ENCODE measurements around the gene HARBI1.
"Not testable (repeated sequence)": the region's sequence is repeated elsewhere in the genome, so short reads cannot be mapped to it uniquely, and the experiment has no call there.

HARBI1 gene

DNA sequence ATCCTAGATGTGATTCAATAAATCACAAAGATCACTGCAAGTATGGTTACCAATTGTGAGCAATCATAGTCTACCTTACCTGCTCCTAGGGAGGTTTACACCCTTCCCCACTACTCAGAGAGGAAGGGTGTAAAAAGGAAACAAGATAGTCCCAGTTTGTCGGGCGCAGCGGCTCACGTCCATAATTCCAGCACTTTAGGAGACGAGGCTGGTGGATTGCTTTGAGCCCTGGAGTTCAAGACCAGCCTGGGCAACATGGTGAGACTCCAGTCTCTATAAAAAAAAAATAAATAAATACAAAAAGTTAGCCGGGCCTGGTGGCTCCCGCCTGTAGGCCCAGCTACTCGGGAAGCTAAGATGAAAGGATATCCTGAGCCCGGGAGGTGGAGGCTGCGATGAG lies 22.2 kb downstream of the HARBI1 start:
- DNase-seq: no peak

DNA sequence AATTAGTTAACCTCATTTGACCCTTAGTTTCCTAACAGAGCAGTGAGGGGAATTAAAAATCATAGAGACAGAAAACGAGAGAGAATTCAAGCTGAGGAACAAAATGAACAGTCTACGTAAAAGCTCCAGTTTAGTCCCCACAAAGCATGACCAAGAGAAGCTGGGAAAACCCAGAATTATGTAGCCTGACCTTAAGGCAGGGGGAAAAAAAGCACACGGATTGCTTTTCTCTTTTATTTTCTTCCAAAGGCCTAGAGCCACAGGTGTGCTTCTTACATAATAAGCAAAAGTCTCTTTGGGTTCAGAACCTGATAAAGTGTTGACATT lies 22.7 kb downstream of the HARBI1 start:
- no peak for DNase-seq

DNA sequence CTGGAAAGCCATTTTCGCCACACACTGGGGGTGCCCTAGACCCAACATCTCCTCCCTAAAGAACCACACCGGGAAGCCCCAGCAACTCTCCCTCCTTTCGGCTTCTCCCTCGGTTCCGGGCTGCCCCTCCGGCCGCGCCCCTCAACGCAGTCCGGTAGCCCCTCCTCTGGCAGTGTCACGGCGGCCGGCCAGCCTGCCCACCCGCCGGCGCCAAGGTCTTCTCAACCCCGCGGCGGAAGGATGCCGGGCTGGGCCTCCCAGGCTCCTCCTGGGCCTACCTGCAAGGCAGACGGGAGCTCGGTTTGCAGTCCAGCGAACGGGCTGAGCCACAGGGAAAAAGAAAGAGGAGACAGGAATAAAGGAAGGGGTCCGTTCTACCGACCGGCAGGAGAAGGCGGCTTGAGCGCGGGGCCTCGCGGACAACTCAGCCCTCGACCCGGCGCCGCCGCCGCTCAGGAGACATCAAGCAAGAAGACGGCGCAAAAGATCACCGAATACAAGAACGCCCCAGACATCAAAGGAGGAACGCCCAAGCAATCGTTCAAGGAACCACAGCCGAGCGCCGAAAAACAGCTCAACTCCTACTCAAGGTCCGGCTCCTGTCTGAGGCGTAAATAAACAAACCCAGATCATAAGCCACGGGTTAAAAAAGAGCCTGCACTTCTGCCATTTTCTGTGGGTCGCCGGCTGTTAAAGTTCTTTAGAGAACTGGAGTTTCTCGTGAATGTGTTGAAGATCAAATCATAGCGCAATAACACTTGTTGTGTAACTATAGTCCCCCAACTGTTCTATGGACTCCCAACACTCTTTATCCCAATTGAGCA lies 23.3 kb downstream of the HARBI1 start, which contains the start of gene AMBRA1:
AMBRA1 (minus strand) TSS at position 474 of the 824 bp plus-strand sequence. CDS start 45,643 bp downstream, outside the sequence.
- DNase-seq: peak; percentile 90

DNA sequence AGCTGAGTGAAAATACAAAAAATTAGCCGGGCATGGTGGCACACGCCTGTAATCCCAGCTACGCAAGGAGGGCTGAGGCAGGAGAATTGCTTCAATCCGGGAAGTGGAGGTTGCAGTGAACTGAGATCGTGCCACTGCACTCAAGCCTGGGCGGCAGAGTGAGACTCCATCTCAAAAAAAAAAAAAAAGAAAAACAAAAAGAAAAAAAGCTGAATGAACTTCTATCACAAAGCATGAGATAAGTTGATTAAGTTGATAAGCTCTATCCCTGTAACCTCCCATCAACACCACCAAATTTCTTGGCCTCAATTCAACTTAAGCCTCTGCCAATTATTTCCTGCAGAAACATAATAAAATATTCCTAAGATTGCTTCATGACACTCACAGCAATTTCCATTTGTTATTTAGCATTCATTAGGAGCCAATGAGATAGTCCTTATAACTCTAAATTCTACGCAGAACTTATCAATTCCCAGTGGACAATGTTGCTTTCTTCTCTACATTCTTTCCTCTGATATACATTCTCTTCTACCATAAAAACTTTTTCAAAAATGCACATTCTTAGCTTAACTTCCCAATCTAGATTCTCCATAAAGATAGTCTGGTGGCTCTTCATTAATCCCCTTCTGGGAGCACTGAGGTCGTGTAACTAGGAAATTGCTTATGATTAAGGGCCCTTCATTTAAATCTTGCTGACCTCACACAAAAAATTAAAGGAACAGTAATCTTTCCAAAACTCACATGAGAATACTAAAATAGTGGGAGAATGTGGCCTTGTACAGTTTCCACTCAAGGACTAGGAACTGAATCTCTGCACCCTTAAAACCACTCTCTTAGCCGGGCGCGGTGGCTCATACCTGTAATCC lies 26.1 kb downstream of the HARBI1 start:
- DNase-seq: no peak

DNA sequence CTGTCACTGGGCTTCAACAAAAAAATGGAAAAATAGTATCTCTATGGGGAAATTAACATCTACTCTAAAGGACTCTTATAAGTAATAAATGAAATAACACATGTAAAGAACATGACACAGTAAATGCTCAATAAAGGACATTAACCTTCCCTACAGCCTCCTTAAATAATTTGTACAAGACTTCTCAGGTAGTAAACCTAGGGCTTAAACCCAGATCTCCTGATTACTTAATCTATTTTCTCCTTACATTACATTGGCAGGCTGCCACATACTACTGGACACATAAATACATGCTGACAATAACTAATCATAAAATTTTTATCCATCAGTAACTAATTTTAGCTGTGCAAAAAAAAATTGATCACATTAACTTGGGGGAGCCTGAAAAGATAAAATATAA lies 28.1 kb downstream of the HARBI1 start:
- DNase-seq: no peak

DNA sequence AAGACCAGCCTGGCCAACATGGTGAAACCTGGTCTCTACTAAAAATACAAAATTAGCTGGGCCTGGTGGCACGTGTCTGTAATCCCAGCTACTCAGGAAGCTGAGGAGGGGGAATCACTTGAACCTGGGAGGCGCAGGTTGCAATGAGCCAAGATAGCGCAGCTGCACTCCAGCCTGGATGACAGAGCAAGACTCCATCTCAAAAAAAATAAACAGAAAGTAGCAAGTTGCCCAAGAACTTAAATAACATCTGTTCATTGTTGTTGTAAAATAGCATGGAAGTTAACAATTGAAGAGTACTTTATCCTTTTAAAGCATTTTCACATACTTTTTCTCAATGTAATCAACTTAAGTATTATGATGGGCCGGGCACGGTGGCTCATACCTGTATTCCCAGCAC lies 28.9 kb downstream of the HARBI1 start:
- no peak for DNase-seq

DNA sequence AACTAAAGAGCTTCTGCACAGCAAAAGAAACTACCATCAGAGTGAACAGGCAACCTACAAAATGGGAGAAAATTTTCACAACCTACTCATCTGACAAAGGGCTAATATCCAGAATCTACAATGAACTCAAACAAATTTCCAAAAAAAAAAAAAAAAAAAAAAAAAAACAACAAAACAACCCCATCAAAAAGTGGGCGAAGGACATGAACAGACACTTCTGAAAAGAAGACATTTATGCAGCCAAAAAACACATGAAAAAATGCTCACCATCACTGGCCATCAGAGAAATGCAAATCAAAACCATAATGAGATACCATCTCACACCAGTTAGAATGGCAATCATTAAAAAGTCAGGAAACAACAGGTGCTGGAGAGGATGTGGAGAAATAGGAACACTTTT lies 33.5 kb downstream of the HARBI1 start:
- DNase-seq: not testable (repeated sequence)

DNA sequence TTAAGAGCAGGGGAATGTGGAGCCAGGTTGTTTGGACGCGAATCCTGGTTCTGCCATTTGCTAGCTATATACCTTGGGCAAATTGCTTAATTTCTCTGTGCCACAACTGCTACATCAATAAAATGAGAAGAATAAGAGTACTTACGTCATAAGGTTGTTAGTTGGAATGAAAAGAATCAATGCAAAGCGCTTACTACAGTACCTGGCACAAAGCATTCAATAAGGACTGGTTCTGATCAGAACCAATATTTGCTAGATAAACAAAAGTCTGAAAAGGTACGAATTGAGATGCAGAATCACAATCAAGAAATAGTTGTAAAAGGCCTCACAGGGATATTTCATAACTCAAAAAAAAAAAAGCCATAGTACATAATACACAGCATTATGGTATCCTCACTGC lies 34.4 kb downstream of the HARBI1 start:
- DNase-seq: no peak

DNA sequence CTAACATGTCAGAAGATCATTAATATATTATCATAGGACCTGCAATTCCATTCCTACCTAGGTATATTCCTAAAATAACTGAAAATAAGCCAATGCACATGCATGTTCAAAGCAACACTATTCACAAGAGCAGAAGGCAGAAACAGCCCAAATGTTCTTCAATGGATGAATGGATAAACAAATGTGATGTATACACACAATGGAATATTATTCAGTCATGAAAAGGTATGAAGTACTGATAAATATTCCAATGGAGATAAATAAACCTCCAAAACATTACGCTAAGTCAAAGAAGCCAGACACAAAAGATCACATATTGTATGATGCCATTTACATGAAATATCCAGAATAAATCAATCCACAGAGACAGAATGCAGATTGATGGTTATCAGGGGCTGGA lies 40.0 kb downstream of the HARBI1 start:
- no peak for DNase-seq

DNA sequence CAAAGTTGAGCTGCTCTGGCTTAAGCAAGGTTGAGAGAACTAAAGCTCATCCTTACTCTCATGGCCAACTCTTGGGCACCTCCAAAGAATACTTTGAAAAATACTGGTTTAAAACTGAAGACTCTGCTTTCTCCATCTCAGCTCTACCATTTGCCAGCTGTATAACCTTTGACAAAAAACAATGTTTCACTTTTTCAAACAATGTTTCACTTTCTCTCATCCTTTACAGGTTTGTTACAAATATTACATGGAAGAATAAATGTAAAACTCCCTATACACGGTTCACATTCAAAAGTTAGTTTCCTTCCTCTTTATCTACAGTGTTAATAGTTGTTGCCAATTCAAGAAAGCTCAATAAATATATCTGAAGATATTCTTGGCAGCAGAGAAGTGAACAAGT lies 42.4 kb downstream of the HARBI1 start:
- DNase-seq: no peak

DNA sequence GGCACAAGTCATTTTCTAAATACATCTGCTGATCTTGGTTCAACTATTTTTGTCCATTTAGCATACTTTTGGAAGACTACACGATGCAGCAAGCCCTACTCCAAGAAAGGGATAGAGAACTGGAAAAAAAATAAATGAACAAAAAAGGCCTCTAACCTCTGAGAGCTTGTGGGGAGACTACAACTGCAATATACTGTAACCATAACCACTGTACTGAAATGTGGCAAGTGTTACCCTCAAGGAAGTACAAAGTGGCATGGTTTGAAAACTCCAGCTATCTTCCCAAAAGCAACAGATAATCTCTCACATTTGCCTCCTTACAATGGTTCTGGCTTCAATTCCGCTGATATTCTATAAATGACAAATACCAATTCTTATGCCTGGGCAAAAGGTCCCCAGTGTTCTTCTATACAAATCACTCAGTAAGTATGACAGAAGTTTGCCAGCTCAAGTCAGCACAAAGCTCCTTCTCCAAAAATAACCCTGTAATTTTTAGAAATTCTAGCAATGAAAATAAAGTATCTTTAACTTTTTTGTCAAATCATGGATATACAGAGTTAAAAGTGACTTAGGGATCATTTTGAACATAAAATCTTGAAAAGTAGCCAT lies 46.1 kb downstream of the HARBI1 start:
- no peak for DNase-seq

DNA sequence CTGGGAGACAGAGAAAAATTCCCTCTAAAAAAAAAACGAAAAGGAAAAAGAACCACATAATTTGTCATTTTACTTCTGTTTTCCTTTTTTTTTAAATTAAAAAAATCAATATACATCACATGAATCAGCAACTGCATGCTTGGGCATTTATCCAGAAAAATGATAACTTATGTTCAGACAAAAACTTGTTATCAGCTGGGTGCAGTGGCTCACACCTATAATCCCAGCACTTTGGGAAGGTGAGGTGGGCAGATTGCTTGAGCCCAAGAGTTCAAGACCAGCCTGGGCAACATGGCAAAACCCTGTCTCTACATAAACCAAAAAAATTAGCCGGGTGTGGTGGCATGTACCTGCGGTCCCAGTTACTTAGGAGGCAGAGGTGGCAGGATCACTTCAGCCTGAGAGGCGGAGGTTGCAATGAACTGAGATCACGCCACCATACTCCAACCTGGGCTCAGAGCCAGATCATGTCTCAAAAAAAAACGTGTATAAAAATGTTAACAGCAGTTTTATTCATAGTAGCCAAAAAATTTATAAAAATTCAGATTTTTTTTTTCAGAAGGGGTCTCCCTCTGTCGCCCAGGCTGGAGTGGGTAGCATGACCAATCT lies 51.7 kb downstream of the HARBI1 start:
- no peak for DNase-seq

DNA sequence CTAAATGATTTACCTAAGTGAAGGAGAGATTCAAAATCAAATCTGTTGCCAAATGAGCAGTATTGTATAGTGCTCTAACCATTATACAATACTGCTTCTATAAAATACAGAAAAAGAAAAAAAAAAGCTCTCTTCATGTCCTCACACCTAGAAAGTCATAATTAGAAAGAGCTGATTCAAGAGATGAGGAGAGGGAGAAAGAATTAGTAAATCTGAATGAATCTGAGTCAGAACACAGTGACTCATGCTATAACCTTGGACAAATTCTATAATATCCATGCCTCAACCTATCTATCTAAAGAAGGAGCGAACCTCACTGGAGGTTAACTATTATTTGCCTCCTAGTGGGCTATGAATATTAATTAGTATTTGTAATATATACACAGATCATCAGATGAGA lies 52.6 kb downstream of the HARBI1 start:
- DNase-seq: no peak

DNA sequence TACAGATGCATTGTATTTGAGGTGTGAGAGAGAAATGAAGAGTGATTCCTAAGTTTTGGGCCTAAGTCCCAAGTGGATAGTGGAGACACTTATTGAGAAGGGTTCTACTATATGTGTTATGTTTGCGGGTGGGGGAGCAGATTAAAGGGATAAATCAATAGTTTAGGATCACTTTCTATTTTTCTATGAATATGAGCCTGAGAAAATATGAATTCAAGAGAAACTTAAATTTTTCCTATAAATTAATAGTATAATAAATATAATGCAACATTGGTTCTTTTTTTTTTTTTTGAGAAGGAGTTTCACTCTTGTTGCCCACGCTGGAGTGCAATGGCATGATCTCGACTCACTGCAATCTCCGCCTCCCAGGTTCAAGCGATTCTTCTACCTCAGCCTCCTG lies 54.5 kb downstream of the HARBI1 start:
- DNase-seq: no peak

DNA sequence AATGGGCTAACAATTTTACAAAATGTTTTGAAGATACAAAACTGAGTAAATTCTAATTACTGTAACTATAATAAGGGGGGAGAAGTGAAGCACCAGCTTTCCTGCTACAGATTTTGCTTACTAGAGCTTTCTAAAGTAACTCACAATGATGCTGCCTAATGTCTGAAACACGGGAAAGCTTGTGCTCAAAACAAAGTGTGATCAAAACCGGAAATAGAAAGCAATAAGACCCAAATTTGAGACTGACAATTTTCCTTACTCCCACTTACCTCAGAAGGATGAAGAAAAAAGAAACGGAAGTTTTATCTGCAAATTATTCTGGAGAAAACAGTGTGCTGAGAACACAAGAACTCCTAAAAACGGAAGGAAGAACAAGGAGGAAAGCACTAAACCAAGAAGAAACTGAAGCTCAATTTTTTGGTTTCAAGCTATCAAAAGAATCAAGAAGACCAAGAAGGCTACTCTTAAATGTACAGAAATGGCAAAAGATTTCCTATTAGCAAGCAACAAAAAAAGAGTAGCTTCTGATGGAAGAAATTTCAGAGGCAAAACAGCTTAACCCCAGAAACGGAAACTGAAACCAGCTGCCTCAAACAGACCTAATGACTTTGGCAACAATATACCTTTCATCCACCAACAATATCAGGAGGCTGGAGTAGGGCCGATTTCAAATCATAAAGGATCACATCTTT lies 56.6 kb downstream of the HARBI1 start:
- DNase-seq: no peak

DNA sequence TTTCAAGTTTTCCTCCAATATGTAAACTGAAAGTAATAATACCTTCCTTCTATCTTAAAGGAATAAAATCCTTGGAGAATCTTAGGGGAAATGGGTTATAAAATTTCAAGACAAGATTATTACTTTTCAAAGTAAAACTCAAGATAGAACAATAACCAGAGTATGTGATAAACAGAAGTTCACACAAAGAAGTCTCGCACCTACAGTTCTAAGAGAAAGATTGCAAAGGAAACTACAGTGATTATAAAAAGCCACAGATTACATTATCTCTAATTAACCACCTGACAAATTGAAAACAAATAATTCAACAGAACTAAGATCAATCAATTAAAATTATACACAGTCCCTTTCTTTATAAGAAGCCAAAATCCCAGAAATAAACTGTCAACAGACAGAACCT lies 57.2 kb downstream of the HARBI1 start:
- DNase-seq: no peak

DNA sequence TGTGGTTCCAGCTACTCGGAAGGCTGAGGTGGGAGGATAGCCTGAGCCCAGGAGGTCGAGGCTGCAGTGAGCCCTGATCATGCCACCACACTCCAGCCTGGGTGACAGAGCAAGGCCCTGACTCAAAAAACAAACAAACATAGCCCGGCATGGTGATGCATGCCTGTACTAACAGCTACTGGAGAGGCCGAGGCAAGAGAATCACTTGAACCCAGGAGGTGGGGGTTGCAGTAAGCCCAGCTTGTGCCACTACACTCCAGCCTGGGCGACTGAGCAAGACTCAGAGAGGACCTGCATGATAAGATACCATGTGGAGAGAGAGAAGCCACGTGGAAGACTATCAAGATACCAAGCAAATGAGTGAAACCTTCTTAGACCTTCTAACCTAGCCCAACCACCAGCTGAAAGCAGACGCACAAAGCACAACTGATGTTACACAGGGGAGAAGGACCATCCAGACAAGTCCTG lies 59.3 kb downstream of the HARBI1 start:
- DNase-seq: peak in 1 of 2 experiments; percentile 3

DNA sequence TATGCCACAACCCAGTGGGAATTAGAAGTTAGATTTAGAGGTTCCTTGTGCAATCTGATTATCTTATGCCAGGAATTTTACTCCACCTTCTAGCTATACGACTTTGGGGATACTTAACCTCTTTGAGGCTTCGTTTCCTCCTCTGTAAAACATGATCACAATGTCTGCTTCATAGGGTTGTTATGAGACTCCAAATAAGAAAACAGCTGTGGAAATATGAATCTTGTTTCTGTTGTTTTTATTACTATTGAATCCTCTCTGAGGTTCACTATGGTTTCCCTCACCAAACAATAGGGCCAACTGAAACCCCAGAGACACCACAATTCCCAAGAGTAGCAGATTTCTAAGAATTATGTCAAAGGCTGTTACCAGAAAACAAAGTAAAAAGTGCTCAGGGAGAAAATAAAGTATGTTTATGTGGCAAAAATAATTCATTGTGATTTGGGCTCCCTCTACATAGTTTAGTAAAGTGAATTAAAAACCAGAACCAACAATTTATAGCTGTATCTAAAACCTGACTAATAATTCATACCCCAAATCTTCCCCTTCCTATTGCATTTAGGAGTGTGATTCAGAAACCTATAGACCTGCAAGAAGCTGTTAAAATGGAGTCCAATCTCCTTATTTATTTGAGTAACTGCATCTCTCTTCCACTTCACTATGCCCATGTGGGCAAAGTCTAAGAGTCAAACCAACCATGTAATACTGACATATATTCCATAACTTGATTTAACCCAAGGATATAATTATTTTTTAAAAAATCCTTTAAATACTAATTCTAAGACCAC lies 61.6 kb downstream of the HARBI1 start:
- DNase-seq: no peak

DNA sequence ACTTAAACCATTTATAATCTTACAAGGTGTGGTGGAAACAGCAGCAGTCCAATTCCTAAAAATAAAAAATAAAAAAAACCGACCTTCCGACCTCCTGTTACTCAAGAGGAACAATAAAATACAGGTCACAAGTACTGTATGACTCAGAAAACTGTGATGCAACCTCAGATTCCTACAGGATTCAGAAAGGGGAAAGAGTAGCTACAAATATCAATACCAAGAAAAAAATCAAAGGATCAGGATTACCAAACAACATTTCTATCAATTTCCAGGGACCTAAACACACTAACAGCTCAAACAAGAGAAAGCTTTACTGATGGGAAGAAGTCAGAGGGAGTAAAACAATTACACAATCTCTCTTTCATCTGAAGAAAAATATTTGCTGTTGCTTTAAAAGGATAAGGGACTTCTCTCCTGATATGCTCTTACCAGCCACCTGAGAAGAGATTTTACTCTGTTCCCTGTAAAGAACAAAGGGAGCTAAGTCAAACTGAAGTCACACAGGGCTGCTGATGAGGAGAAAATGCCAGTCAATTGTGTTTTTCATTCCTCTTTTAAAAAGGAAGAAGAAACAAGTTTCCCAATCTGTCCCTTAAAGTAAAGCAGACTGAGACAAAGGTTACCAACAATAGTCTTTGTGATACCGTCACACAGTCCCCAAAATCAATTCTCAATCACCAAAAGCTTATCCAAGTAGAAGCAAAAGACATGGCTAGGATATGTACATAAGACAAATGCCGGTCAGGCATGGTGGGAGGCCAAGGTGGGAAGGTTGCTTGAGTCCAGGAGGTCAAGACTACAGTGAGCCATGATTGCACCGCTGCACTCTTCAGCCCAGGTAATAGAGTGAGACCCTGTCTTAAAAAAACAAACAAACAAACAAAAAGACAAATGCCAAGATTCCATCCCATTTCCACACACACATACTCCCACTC lies 62.5 kb downstream of the HARBI1 start:
- no peak for DNase-seq

DNA sequence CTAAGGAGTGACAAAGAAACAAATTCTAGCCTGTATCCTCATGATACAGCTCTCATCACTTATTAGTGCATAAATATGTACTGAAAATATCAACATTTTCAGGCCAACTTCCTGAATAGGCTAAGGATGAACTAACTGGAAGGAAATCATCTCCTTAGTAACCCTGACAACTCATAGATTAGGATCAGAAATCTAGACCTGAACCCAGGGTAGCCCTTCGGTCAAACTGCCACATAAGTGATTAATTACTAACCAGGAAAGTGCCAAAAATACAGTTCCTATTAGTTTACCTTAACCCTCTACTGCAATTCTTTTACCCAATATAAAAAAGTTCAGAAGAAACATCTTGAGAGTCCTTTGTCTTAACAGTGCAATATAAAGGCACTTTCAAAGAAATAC lies 63.2 kb downstream of the HARBI1 start:
- DNase-seq: no peak

All from SHP77 (cell line).